ENCODE data around the gene ZFAND2B. TPM values are rescaled to one million over a fixed set of nuclear protein-coding genes. Genes with fewer than 3 reads are reported as not detected.
A peak's percentile ranks its signal among the peaks of the same experiment; 100 is the strongest.

Gene ZFAND2B
- total RNA-seq, 1 experiment from 2014 or later: 16.4 TPM

DNA sequence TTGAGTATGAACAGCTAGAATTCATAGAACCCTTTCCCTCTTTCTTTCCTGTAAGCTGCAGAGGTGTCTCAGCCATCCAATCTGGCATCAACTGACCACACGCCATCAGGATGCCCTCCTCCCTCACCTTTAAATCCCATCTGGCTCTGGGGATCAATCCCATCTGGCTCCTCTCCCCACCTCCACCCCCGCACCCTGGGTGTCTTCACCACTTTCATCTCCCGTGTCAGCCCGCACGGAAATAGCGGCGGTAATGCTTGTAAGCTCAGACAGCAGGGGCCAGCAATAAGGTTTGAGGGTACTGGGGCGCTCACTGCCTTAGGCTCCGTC lies 46.0 kb downstream of the ZFAND2B start:
- Histone ChIP-seq H4K91ac (ENCODE audit: insufficient read length, low read depth, low read length) (no peak overlapping the region), H2BK5ac (ENCODE audit: insufficient read length, low read length) (no peak overlapping the region), H3K4me1 (ENCODE audit: insufficient read depth, low read length) (peaks cover 3% of the 10 kb centered on the region; the same call in 1 of the 2 replicates), H3K4me2 (ENCODE audit: insufficient read depth, insufficient read length, low read length) (peak overlapping the region; percentile 72), H3K56ac (ENCODE audit: insufficient read length, low read depth, low read length) (no peak overlapping the region), H3K4ac (ENCODE audit: low read depth, low read length) (no peak overlapping the region), H3K18ac (ENCODE audit: insufficient read length, low read depth, low read length) (no peak overlapping the region), H3T11ph (ENCODE audit: low read length) (no peak overlapping the region), H3K9me3 (ENCODE audit: control insufficient read depth, low read depth, low read length) (no peaks in the 10 kb centered on the region), H3K27me3 (ENCODE audit: insufficient read depth, low read length) (peaks cover 21% of the 10 kb centered on the region), H4K5ac (ENCODE audit: insufficient read length, low read depth, low read length) (no peak overlapping the region), H3K79me1 (ENCODE audit: insufficient read depth, low read depth, low read length, poor library complexity, severe bottlenecking) (no peaks in the 10 kb centered on the region), H3K23ac (ENCODE audit: insufficient read length, low read depth, low read length) (no peak overlapping the region), H2AFZ (ENCODE audit: low read length) (no peak overlapping the region), H2BK20ac (ENCODE audit: low read depth, low read length, poor library complexity, severe bottlenecking) (no peak overlapping the region), H2AK5ac (ENCODE audit: insufficient read length, low read length) (no peak overlapping the region), H4K8ac (replicated peaks; ENCODE audit: insufficient read length, low read depth, low read length) (no peak overlapping the region), H4K20me1 (ENCODE audit: control insufficient read depth, insufficient read depth, insufficient read length) (no peaks in the 10 kb centered on the region), H2BK15ac (ENCODE audit: low read depth, low read length) (no peak overlapping the region), H3K23me2 (ENCODE audit: insufficient read length, low read depth, low read length, poor library complexity, severe bottlenecking) (peaks cover 22% of the 10 kb centered on the region), H3K14ac (ENCODE audit: insufficient read depth, low read length) (no peak overlapping the region), H2BK12ac (ENCODE audit: insufficient read length, low read depth, low read length) (no peak overlapping the region), H3K27ac (ENCODE audit: insufficient read length, low read depth, low read length) (no peak overlapping the region), H3K79me2 (ENCODE audit: insufficient read depth, low read length) (no peaks in the 10 kb centered on the region), H3K9ac (ENCODE audit: extremely low read depth, insufficient read length, low read length) (no peak overlapping the region), H2BK120ac (ENCODE audit: low read depth, low read length, poor library complexity, severe bottlenecking) (no peak overlapping the region)
- H3K27ac Mint-ChIP-seq: no peak overlapping the region
- peak overlapping the region; percentile 69 to 88 for H3K4me3 Mint-ChIP-seq
- TF ChIP-seq, protein P1, sequence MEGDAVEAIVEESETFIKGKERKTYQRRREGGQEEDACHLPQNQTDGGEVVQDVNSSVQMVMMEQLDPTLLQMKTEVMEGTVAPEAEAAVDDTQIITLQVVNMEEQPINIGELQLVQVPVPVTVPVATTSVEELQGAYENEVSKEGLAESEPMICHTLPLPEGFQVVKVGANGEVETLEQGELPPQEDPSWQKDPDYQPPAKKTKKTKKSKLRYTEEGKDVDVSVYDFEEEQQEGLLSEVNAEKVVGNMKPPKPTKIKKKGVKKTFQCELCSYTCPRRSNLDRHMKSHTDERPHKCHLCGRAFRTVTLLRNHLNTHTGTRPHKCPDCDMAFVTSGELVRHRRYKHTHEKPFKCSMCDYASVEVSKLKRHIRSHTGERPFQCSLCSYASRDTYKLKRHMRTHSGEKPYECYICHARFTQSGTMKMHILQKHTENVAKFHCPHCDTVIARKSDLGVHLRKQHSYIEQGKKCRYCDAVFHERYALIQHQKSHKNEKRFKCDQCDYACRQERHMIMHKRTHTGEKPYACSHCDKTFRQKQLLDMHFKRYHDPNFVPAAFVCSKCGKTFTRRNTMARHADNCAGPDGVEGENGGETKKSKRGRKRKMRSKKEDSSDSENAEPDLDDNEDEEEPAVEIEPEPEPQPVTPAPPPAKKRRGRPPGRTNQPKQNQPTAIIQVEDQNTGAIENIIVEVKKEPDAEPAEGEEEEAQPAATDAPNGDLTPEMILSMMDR (conservative IDR thresholded peaks at IDR 0.05): no peak
- peaks cover 28 to 40% of the 10 kb centered on the region in 2 experiments for H3K4me1 Mint-ChIP-seq
- peaks cover 67% of the 10 kb centered on the region for H3K27me3 Mint-ChIP-seq (ENCODE audit: low read depth)
- H3K36me3 Mint-ChIP-seq (ENCODE audit: insufficient read depth in 1 of 3, low read depth in 3 of 3): peaks cover 9 to 24% (median 21%) of the 10 kb centered on the region in 3 experiments; a peak in 6 of 7 replicates
- WGBS (ENCODE audit: extremely low coverage, insufficient read length, low lambda C conversion rate): no CpG with 5 or more reads among the region's 9 CpGs
- no peak for DNase-seq
- peaks cover 0 to 2% of the 10 kb centered on the region in 2 experiments; a peak in 3 of 5 replicates for H3K9me3 Mint-ChIP-seq
